DOHH2 (cell line): ENCODE measurements around the gene WDR48.

Source experiments
- H3F3A ChIP-seq: fragments of 200-600 bp; sonication (generic), shearing (Covaris generic); 2 replicates; pipeline ENCODE4 v1.6.0; 2016; ENCODE audit warnings: antibody characterized with exemption, mild to moderate bottlenecking; ENCODE audit not compliant: control insufficient read depth, insufficient read depth
- H3K27ac ChIP-seq: fragments of 200-600 bp; sonication (generic); 2 replicates; pipeline ENCODE4 v1.5.1; 2014; ENCODE audit warnings: low read depth, mild to moderate bottlenecking, low read length, moderate library complexity
- H3K27me3 ChIP-seq: fragments of 200-600 bp; sonication (generic); 2 replicates; pipeline ENCODE4 v1.6.1; 2014; ENCODE audit warnings: mild to moderate bottlenecking, low read length, mixed read lengths; ENCODE audit not compliant: control insufficient read depth
- H3K36me3 ChIP-seq: fragments of 200-600 bp; sonication (generic); 2 replicates; pipeline ENCODE4 v1.6.1; 2014; ENCODE audit warnings: mild to moderate bottlenecking, low read length, moderate library complexity, mixed read lengths; ENCODE audit not compliant: control insufficient read depth
- H3K4me1 ChIP-seq: fragments of 200-600 bp; sonication (generic); 2 replicates; pipeline ENCODE4 v1.6.1; 2014; ENCODE audit warnings: mild to moderate bottlenecking, low read length, mixed read lengths; ENCODE audit not compliant: control insufficient read depth
- H3K4me2 ChIP-seq: fragments of 200-600 bp; sonication (generic); 2 replicates; pipeline ENCODE4 v1.6.0; 2014; ENCODE audit warnings: mild to moderate bottlenecking, low read length, moderate library complexity
- H3K4me3 ChIP-seq: fragments of 200-600 bp; sonication (generic); 2 replicates; pipeline ENCODE4 v1.5.1; 2014; ENCODE audit warnings: mild to moderate bottlenecking, low read length, mixed read lengths
- H3K79me2 ChIP-seq: fragments of 200-600 bp; sonication (generic); 2 replicates; pipeline ENCODE4 v1.6.1; 2014; ENCODE audit warnings: mild to moderate bottlenecking, low read length, mixed read lengths; ENCODE audit not compliant: control insufficient read depth
- H3K9me2 ChIP-seq: fragments of 200-600 bp; sonication (generic); replicated peaks from 2 replicates; pipeline ENCODE4 v1.6.1; 2014; ENCODE audit warnings: mild to moderate bottlenecking, low read length, mixed read lengths; ENCODE audit not compliant: control insufficient read depth
- H3K9me3 ChIP-seq: fragments of 200-600 bp; sonication (generic); 2 replicates; pipeline ENCODE4 v1.6.1; 2014; ENCODE audit warnings: antibody characterized with exemption, low read length, mixed read lengths; ENCODE audit not compliant: control insufficient read depth, insufficient read depth
- H4K20me1 ChIP-seq: fragments of 200-600 bp; sonication (generic); 2 replicates; pipeline ENCODE4 v1.6.0; 2014; ENCODE audit warnings: low read depth, mild to moderate bottlenecking, antibody characterized with exemption, low read length, moderate library complexity; ENCODE audit not compliant: control insufficient read depth, insufficient read depth
- CTCF ChIP-seq: fragments of 200-600 bp; sonication (generic); IDR thresholded peaks from one replicate; pipeline ENCODE4 v1.5.1; 2014; ENCODE audit warnings: antibody characterized with exemption, mild to moderate bottlenecking, low read depth, low read length; ENCODE audit not compliant: poor library complexity, severe bottlenecking
- EZH2phosphoT487 ChIP-seq: fragments of 200-600 bp; sonication (generic); IDR thresholded peaks from 2 replicates; pipeline ENCODE4 v1.6.1; 2017; ENCODE audit warnings: borderline replicate concordance, mild to moderate bottlenecking, antibody characterized with exemption, low read length, moderate library complexity, mixed read lengths

Gene WDR48

GRCh38 chr3:39013289-39013688 is 38.5 kb upstream of the WDR48 start:
- no peaks in the 10 kb centered on the region; the same call in 1 of the 2 replicates for H3K27me3 ChIP-seq
- no peaks in the 10 kb centered on the region for H3K36me3 ChIP-seq
- H3K4me3 ChIP-seq = no peak overlapping the region
- no peaks in the 10 kb centered on the region for H3K9me2 ChIP-seq
- H3K9me3 ChIP-seq = no peaks in the 10 kb centered on the region
- H3K27ac ChIP-seq = no peak overlapping the region
- TF ChIP-seq CTCF (no peak), EZH2phosphoT487 (no peak)
- no peaks in the 10 kb centered on the region for H3F3A ChIP-seq
- H4K20me1 ChIP-seq = no peaks in the 10 kb centered on the region
- no peaks in the 10 kb centered on the region for H3K79me2 ChIP-seq
- no peaks in the 10 kb centered on the region for H3K4me1 ChIP-seq
- no peak overlapping the region for H3K4me2 ChIP-seq

- Histone ChIP-seq H3K4me2 (no peak overlapping the region), H3K27me3 (no peaks in the 10 kb centered on the region; the same call in 1 of the 2 replicates), H3K79me2 (no peaks in the 10 kb centered on the region), H3K4me3 (no peak overlapping the region), H3K9me3 (no peaks in the 10 kb centered on the region), H3K27ac (no peak overlapping the region), H3K4me1 (no peaks in the 10 kb centered on the region), H3K36me3 (no peaks in the 10 kb centered on the region), H4K20me1 (no peaks in the 10 kb centered on the region), H3K9me2 (no peaks in the 10 kb centered on the region), H3F3A (no peaks in the 10 kb centered on the region)
- TF ChIP-seq CTCF (no peak), EZH2phosphoT487 (no peak)
These were observed 37.8 kb upstream of the WDR48 start for GRCh38 chr3:39013921-39014509.

GRCh38 chr3:39015418-39015817 is 36.4 kb upstream of the WDR48 start:
- H3K27ac ChIP-seq = no peak overlapping the region
- no peaks in the 10 kb centered on the region for H3F3A ChIP-seq
- H3K9me3 ChIP-seq = no peaks in the 10 kb centered on the region
- H3K4me3 ChIP-seq = no peak overlapping the region
- H3K79me2 ChIP-seq = no peaks in the 10 kb centered on the region
- no peaks in the 10 kb centered on the region for H3K36me3 ChIP-seq
- no peak for TF ChIP-seq EZH2phosphoT487
- TF ChIP-seq CTCF = no peak
- no peaks in the 10 kb centered on the region for H4K20me1 ChIP-seq
- no peak overlapping the region for H3K4me2 ChIP-seq
- no peaks in the 10 kb centered on the region for H3K4me1 ChIP-seq
- peaks cover 3% of the 10 kb centered on the region; the same call in 1 of the 2 replicates for H3K27me3 ChIP-seq
- H3K9me2 ChIP-seq = no peaks in the 10 kb centered on the region

- no peak overlapping the region for H3K27ac ChIP-seq
- no peaks in the 10 kb centered on the region for H4K20me1 ChIP-seq
- H3K9me2 ChIP-seq = no peaks in the 10 kb centered on the region
- H3K27me3 ChIP-seq = peaks cover 6% of the 10 kb centered on the region; the same call in 1 of the 2 replicates
- no peak overlapping the region for H3K4me3 ChIP-seq
- no peaks in the 10 kb centered on the region for H3K36me3 ChIP-seq
- no peaks in the 10 kb centered on the region for H3F3A ChIP-seq
- no peaks in the 10 kb centered on the region for H3K79me2 ChIP-seq
- no peak overlapping the region for H3K4me2 ChIP-seq
- H3K4me1 ChIP-seq = no peaks in the 10 kb centered on the region
- no peaks in the 10 kb centered on the region for H3K9me3 ChIP-seq
- no peak for TF ChIP-seq EZH2phosphoT487
- TF ChIP-seq CTCF = no peak
These were observed 32.5 kb upstream of the WDR48 start for GRCh38 chr3:39019299-39019698.
